Subcutaneous adipose tissue (tissue), 4 donors: ENCODE data around the gene PTPRD. TPM values are rescaled to one million over a fixed set of nuclear protein-coding genes. Genes with fewer than 3 reads are reported as not detected.

Experiments used
- CTCF ChIP-seq: fragments of 450-650 bp; IDR thresholded peaks from one replicate; pipeline ENCODE4 v1.5.1; 2016; ENCODE audit warnings: low read depth, mild to moderate bottlenecking, control low read depth, antibody characterized with exemption, moderate library complexity
- total RNA-seq, 4 donors: library from RNA; depleted of rRNA; stranded (reverse); fragments of >200 nt; gene quantifications; one replicate each; pipeline ENCODE4 v1.1.0, GENCODE V29; 2016

PTPRD gene
- total RNA-seq, 4 donors from 2014 or later: 5.1 to 17.3 (median 12.1) TPM

- no peak for TF ChIP-seq CTCF
Observed at GRCh38 chr9:10272830-10273229, 340.0 kb downstream of the PTPRD start.

- no peak for TF ChIP-seq CTCF
Observed at GRCh38 chr9:10268531-10269485, 344.0 kb downstream of the PTPRD start.

- no peak for TF ChIP-seq CTCF
Observed at GRCh38 chr9:10265153-10265631, 347.6 kb downstream of the PTPRD start.

GRCh38 chr9:10260501-10260900 is 352.3 kb downstream of the PTPRD start:
- no peak for TF ChIP-seq CTCF

GRCh38 chr9:10259668-10260067 is 353.1 kb downstream of the PTPRD start:
- no peak for TF ChIP-seq CTCF

- no peak for TF ChIP-seq CTCF
Observed at GRCh38 chr9:10255758-10256157, 357.0 kb downstream of the PTPRD start.

- no peak for TF ChIP-seq CTCF
Observed at GRCh38 chr9:10254338-10254737, 358.5 kb downstream of the PTPRD start.
